Stimulated activated CD4-positive, alpha-beta T cell treated with anti-CD3 and anti-CD28 coated beads, Interleukin-15, amount 100 ng/mL, for 48 hours (primary cell): ENCODE results near the gene DNAJB7.
"Not testable (repeated sequence)": the region's sequence is repeated elsewhere in the genome, so short reads cannot be mapped to it uniquely, and the experiment has no call there.

Experiments
- DNase-seq, 2 donors: peaks; one replicate each; pipeline ENCODE4 v3.0.0-alpha.2; 2020; ENCODE audit warnings: low read depth in 2 of 2

The DNAJB7 gene

GRCh38 chr22:40862013-40862412 is at the start of gene DNAJB7:
TSS of gene DNAJB7 (minus strand) at chr22:40862113. CDS start at chr22:40861994, 119 bp downstream.
- no peak for DNase-seq

- no peak for DNase-seq
These were observed 47.0 kb upstream of the DNAJB7 start for GRCh38 chr22:40908895-40909294.

- no peak for DNase-seq
These were observed 42.2 kb upstream of the DNAJB7 start for GRCh38 chr22:40904101-40904500.

GRCh38 chr22:40898850-40899357 is 37.0 kb upstream of the DNAJB7 start:
- DNase-seq = no peak

- no peak for DNase-seq
These were observed 32.5 kb upstream of the DNAJB7 start for GRCh38 chr22:40894417-40894816.

GRCh38 chr22:40890881-40891280 is 29.0 kb upstream of the DNAJB7 start:
- no peak for DNase-seq

- no peak for DNase-seq
These were observed 27.2 kb upstream of the DNAJB7 start for GRCh38 chr22:40889116-40889515.

GRCh38 chr22:40878922-40879321 is 17.0 kb upstream of the DNAJB7 start:
- DNase-seq = no peak

GRCh38 chr22:40877488-40877887 is 15.6 kb upstream of the DNAJB7 start:
- DNase-seq = no peak

GRCh38 chr22:40876907-40877306 is 15.0 kb upstream of the DNAJB7 start:
- no peak for DNase-seq

GRCh38 chr22:40875111-40875510 is 13.2 kb upstream of the DNAJB7 start:
- DNase-seq = no peak

- DNase-seq = no peak
These were observed 12.1 kb upstream of the DNAJB7 start for GRCh38 chr22:40874016-40874415.

- not testable (repeated sequence) for DNase-seq
These were observed 6.5 kb upstream of the DNAJB7 start for GRCh38 chr22:40868379-40868778.

GRCh38 chr22:40867109-40867508 is 5.2 kb upstream of the DNAJB7 start:
- DNase-seq = no peak

- DNase-seq = no peak
These were observed 624 bp upstream of the DNAJB7 start for GRCh38 chr22:40862537-40862936.

- no peak for DNase-seq
These were observed 4.5 kb downstream of the DNAJB7 start for GRCh38 chr22:40857309-40857855.

GRCh38 chr22:40856513-40857308 is 5.2 kb downstream of the DNAJB7 start, which contains the start of the genes ST13 and XPNPEP3:
TSS of gene ST13 (minus strand) at chr22:40856639. CDS start at chr22:40856540, 99 bp downstream.
TSS of gene XPNPEP3 (plus strand) at chr22:40857148. CDS start at chr22:40857182, 34 bp downstream.
- peak; percentile 94 to 97 for DNase-seq

GRCh38 chr22:40855979-40856512 is 5.9 kb downstream of the DNAJB7 start:
- DNase-seq = peak; percentile 4 to 10

- no peak for DNase-seq
These were observed 6.6 kb downstream of the DNAJB7 start for GRCh38 chr22:40855071-40855978.

- no peak for DNase-seq
These were observed 8.0 kb downstream of the DNAJB7 start for GRCh38 chr22:40853961-40854360.

- no peak for DNase-seq
These were observed 8.6 kb downstream of the DNAJB7 start for GRCh38 chr22:40853333-40853732.

- DNase-seq = not testable (repeated sequence)
These were observed 16.1 kb downstream of the DNAJB7 start for GRCh38 chr22:40845816-40846215.
